ENCODE results near the gene TGFBI. TPM values are rescaled to one million over a fixed set of nuclear protein-coding genes. Genes with fewer than 3 reads are reported as not detected.
"Not testable (repeated sequence)": the region's sequence is repeated elsewhere in the genome, so short reads cannot be mapped to it uniquely, and the experiment has no call there.

TGFBI gene
- total and polyA plus RNA-seq, 2 donors from 2014 or later: 36.4 to 78.5 TPM

DNA sequence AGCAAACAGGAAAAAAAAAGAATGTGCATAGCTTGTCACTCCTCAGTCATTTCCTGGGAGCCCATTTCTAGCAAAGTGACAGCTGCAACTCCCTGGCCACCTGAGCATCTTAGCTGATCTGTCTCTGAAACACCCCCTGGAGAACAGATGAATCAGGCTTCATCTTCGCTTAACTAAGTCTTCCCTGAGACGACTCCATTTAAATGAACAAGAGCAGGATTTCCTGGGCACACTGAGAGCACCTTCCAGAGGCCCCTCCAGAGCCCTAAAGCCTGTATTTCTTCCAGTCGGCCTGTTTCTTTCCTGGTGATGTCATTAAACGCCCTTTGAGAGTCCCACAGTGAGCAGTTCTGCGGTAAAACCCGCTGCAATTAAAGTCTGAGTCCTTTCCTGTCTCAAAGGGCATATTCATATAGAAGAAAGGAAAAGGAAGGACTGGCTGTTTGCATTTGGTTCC lies 13.9 kb downstream of the TGFBI start:
- TF ChIP-seq CTCF (IDR thresholded peaks at IDR 0.05; ENCODE audit: borderline replicate concordance, extremely low read depth, insufficient read depth): no peak
- H3K9ac ChIP-seq (ENCODE audit: low read length in 3 of 3): no peak overlapping the region
- intact Hi-C loops (cut with DNase I): no loop called here
- no peaks in the 10 kb centered on the region for H3K36me3 ChIP-seq (ENCODE audit: control insufficient read depth in 2 of 3, insufficient read depth in 3 of 3, low read length in 3 of 3)
- no peaks in the 10 kb centered on the region for H3K27me3 ChIP-seq (ENCODE audit: control insufficient read depth, insufficient read depth, low read length)
- FAIRE-seq: no peak
- peaks cover 0 to 4% (median 0%) of the 10 kb centered on the region in 3 donors for H3K4me1 ChIP-seq (ENCODE audit: control insufficient read depth in 2 of 3, insufficient read depth in 2 of 3, low read depth in 1 of 3, low read length in 3 of 3)
- H3K4me3 ChIP-seq (ENCODE audit: low read length in 3 of 3): no peak overlapping the region
- H3K9me3 ChIP-seq (ENCODE audit: control insufficient read depth in 2 of 3, insufficient read depth in 1 of 3, low read length in 3 of 3): no peaks in the 10 kb centered on the region
- DNase-seq: no peak
- H3K27ac ChIP-seq (ENCODE audit: low read depth in 2 of 2, low read length in 2 of 2): no peak overlapping the region

GRCh38 chr5:136043551-136043950 lies 14.8 kb downstream of the TGFBI start:
- Histone ChIP-seq H3K9ac (ENCODE audit: low read length in 3 of 3) (no peak overlapping the region), H3K27ac (ENCODE audit: low read depth in 2 of 2, low read length in 2 of 2) (no peak overlapping the region), H3K9me3 (ENCODE audit: control insufficient read depth in 2 of 3, insufficient read depth in 1 of 3, low read length in 3 of 3) (no peaks in the 10 kb centered on the region), H3K4me1 (ENCODE audit: control insufficient read depth in 2 of 3, insufficient read depth in 2 of 3, low read depth in 1 of 3, low read length in 3 of 3) (peaks cover 0 to 4% (median 0%) of the 10 kb centered on the region in 3 donors), H3K36me3 (ENCODE audit: control insufficient read depth in 2 of 3, insufficient read depth in 3 of 3, low read length in 3 of 3) (no peaks in the 10 kb centered on the region), H3K27me3 (ENCODE audit: control insufficient read depth, insufficient read depth, low read length) (no peaks in the 10 kb centered on the region), H3K4me3 (ENCODE audit: low read length in 3 of 3) (no peak overlapping the region)
- no peak for FAIRE-seq
- TF ChIP-seq CTCF (IDR thresholded peaks at IDR 0.05; ENCODE audit: borderline replicate concordance, extremely low read depth, insufficient read depth): no peak
- intact Hi-C loops (cut with DNase I): no loop called here
- DNase-seq: no peak

DNA sequence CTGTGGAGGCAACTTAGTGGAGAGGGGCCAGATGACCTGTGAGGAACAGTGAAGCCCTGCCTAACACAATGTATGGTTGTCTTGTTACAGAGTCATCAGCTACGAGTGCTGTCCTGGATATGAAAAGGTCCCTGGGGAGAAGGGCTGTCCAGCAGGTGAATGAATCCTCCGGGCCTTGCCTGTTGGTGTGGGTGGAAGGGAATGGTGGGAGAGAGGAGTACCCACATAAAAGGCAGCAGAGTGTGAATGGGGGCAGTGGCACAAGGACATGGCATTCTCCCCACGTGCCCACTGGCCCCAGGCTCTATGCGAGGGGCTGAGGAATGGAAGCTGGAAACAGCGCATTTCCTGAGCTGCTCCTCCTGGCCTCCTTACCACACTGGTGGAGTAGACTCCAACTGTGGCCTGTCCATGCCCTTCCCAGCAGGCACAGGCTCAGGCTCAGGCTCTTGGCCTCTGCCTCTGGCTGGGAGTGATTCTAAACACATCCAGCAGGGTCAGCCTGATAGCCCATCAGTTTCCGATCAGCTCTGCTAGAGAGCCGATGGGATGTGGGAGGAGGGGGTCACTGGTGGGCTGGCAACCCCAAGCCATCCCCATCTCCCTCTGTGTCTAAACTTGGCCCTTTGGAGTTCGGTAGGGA lies 15.3 kb downstream of the TGFBI start:
- no peak overlapping the region for H3K9ac ChIP-seq (ENCODE audit: low read length in 3 of 3)
- H3K27me3 ChIP-seq (ENCODE audit: control insufficient read depth, insufficient read depth, low read length): no peaks in the 10 kb centered on the region
- DNase-seq (no peak), FAIRE-seq (no peak)
- no peak overlapping the region for H3K27ac ChIP-seq (ENCODE audit: low read depth in 2 of 2, low read length in 2 of 2)
- H3K9me3 ChIP-seq (ENCODE audit: control insufficient read depth in 2 of 3, insufficient read depth in 1 of 3, low read length in 3 of 3): no peaks in the 10 kb centered on the region
- H3K4me3 ChIP-seq (ENCODE audit: low read length in 3 of 3): no peak overlapping the region
- no peak for TF ChIP-seq CTCF (IDR thresholded peaks at IDR 0.05; ENCODE audit: borderline replicate concordance, extremely low read depth, insufficient read depth)
- intact Hi-C loops (cut with DNase I): no loop called here
- H3K4me1 ChIP-seq (ENCODE audit: control insufficient read depth in 2 of 3, insufficient read depth in 2 of 3, low read depth in 1 of 3, low read length in 3 of 3): peaks cover 0 to 4% (median 0%) of the 10 kb centered on the region in 3 donors
- H3K36me3 ChIP-seq (ENCODE audit: control insufficient read depth in 2 of 3, insufficient read depth in 3 of 3, low read length in 3 of 3): no peaks in the 10 kb centered on the region

DNA sequence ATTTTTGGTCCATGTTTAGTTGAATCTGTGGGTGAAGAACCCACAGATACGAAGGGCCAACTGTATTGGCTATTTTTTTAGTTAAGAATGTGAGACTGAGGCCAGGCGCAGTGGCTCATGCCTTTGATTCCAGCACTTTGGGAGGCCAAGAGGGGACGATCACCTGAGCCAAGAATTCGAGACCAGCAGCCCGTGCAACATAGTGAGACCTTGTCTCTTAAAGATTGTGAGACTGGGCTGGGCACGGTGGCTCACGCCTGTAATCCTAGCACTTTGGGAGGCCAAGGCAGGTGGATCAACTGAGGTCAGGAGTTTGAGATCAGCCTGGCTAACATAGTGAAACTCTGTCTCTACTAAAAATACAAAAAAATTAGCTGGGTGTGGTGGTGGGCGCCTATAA lies 16.2 kb downstream of the TGFBI start:
- not testable (repeated sequence) for H3K9me3 ChIP-seq (ENCODE audit: control insufficient read depth in 2 of 3, insufficient read depth in 1 of 3, low read length in 3 of 3); FAIRE-seq

More for the DNA sequence above, 16.2 kb downstream of the TGFBI start:
- H3K27me3 ChIP-seq (ENCODE audit: control insufficient read depth, insufficient read depth, low read length); H3K4me3 ChIP-seq (ENCODE audit: low read length in 3 of 3); H3K4me1 ChIP-seq (ENCODE audit: control insufficient read depth in 2 of 3, insufficient read depth in 2 of 3, low read depth in 1 of 3, low read length in 3 of 3); intact Hi-C loops (cut with DNase I); DNase-seq; H3K27ac ChIP-seq (ENCODE audit: low read depth in 2 of 2, low read length in 2 of 2); H3K9ac ChIP-seq (ENCODE audit: low read length in 3 of 3); H3K36me3 ChIP-seq (ENCODE audit: control insufficient read depth in 2 of 3, insufficient read depth in 3 of 3, low read length in 3 of 3): not testable (repeated sequence)
